Bronchial epithelial cell (primary cell): Measurements from ENCODE around the gene DNM3. TPM values are rescaled to one million over a fixed set of nuclear protein-coding genes. Genes with fewer than 3 reads are reported as not detected.

ENCODE experiments used
- DNase-seq: peaks from one replicate; pipeline ENCODE4 v3.0.0-alpha.2; 2010; ENCODE audit warnings: low read depth
- FAIRE-seq: peaks from 2 replicates; lab custom pipeline; 2011; peaks lifted over from hg19 to GRCh38; lab: Jason Lieb, UNC
- H3K27me3 ChIP-seq: 2 replicates; pipeline ENCODE4 v1.5.1; 2011; ENCODE audit warnings: low read length; ENCODE audit not compliant: control insufficient read depth, insufficient read depth
- H3K36me3 ChIP-seq: 2 replicates; pipeline ENCODE4 v1.5.1; 2011; ENCODE audit warnings: low read length; ENCODE audit not compliant: control insufficient read depth, insufficient read depth
- H3K4me3 ChIP-seq: 2 replicates; pipeline ENCODE4 v1.5.1; 2011; ENCODE audit warnings: mild to moderate bottlenecking, low read depth, low read length, control low read depth
- total RNA-seq: library from RNA; depleted of rRNA; stranded (reverse); fragments of >200 nt; gene quantifications from 2 replicates; pipeline ENCODE4 v1.2.1, GENCODE V29; 2014
- TF ChIP-seq, protein P1 (sequence below): IDR thresholded peaks from 2 replicates; pipeline ENCODE4 v1.5.1; 2011; ENCODE audit warnings: mild to moderate bottlenecking, moderate library complexity, low read length, control low read depth, inconsistent platforms; ENCODE audit not compliant: insufficient read depth, severe bottlenecking

The DNM3 gene
- 0.64 and 1.3 TPM in 2 replicates for total RNA-seq

DNA sequence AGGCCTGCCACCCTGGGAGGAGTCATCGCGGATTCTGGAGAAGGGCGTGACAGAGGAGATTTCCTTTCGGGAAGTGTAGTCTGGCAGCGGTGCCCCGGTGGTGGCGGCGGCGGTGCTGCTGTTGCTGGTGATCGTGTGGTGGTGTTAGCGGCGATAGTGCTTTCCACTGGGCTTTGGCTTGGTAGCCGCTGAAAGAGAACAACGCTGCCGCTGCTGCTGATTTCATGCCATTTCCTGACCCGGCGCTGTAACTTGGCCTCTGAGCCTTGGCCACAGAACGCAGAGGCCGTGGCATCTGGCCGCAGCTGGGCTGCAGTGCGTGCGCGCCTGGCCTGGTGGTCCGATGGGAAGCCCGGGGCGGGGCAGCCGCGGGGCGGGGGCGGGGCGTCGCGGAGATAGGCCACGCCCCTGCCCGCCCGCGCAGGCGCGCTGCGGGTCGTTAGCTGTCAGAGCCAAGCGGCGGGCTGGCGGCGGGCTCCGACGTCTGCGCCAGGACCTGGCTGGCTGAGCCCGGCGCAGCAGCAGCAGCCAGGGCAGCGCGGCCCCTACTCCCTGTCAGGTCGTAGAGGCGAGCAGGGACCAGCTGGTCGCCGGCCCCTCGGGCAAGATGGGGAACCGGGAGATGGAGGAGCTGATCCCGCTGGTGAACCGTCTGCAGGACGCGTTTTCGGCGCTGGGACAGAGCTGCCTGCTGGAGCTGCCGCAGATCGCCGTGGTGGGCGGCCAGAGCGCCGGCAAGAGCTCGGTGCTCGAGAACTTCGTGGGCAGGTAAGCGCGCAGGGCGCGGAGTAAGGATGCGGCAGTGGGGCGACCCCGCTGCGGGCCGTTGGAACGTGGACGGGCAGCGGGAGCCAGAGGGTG, at the start of gene DNM3:
Gene DNM3 (plus strand): TSS at position 449 of the 861 bp plus-strand sequence. CDS start 159 bp downstream, at position 608.
- Histone ChIP-seq H3K4me3 (peak within 1 kb of the TSS; percentile 66), H3K36me3 (no peaks in the 10 kb centered on the region), H3K27me3 (no peaks in the 10 kb centered on the region)
- FAIRE-seq: no peak
- TF ChIP-seq, protein P1, sequence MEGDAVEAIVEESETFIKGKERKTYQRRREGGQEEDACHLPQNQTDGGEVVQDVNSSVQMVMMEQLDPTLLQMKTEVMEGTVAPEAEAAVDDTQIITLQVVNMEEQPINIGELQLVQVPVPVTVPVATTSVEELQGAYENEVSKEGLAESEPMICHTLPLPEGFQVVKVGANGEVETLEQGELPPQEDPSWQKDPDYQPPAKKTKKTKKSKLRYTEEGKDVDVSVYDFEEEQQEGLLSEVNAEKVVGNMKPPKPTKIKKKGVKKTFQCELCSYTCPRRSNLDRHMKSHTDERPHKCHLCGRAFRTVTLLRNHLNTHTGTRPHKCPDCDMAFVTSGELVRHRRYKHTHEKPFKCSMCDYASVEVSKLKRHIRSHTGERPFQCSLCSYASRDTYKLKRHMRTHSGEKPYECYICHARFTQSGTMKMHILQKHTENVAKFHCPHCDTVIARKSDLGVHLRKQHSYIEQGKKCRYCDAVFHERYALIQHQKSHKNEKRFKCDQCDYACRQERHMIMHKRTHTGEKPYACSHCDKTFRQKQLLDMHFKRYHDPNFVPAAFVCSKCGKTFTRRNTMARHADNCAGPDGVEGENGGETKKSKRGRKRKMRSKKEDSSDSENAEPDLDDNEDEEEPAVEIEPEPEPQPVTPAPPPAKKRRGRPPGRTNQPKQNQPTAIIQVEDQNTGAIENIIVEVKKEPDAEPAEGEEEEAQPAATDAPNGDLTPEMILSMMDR: no peak
- DNase-seq: peak; percentile 54

DNA sequence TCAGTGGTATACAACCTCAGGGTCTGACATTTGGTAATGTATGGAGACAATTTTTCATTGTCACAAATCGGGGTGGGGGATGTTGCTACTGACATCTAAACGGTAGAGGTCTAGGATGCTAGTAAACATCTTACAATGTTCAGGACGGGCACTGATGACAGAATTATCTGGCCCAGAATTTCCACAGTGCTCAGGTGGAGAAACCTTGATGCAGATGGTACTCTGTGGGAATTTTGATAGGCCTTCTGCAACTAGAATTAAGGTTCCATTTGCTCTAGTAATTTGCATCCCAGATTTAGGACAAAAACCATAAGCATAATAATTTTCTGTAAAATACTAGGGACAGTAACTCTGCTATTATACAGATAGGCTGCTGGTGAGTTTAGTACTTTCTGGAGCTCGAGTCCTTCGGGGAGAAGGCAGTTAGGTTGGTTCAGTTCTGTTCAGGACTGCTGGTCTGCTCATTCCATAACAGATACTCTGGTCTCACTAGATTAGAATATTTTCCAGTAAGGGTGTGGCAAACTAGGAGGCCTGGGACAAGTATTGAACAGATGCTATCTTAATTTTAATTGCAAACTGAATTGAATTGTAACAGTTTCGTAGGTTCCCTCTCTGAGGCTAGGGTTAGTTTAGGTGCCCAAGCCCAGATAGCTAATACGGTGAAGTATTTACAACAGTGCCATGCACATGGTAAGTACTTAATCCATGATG, 48.5 kb upstream of the DNM3 start:
- DNase-seq (no peak), FAIRE-seq (no peak)
- TF ChIP-seq, protein P1: no peak
- no peak overlapping the region for H3K4me3 ChIP-seq
- H3K36me3 ChIP-seq: peaks cover 9% of the 10 kb centered on the region
- no peaks in the 10 kb centered on the region for H3K27me3 ChIP-seq

DNA sequence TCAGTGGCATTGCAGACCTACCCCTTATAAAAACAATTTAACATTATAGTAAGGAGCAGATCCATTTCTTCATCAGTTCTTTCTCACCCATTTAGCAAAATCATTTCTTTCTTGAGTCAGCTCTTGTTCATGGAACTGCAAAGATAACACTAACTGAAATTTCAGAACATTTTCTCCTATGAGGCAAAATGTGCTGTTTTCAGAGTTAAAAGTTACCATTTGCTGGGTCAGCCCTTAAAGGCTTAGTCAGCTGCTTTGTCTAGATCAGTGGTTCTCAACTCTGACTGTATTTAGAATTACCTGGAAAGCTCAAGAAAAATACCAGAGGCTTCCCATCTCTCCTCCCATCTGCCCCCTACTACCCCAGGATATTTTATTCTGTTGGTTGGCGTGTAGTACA, 47.7 kb upstream of the DNM3 start:
- Histone ChIP-seq H3K27me3 (no peaks in the 10 kb centered on the region), H3K36me3 (peaks cover 9% of the 10 kb centered on the region), H3K4me3 (no peak overlapping the region)
- TF ChIP-seq, protein P1: no peak
- peak; percentile 7 for DNase-seq
- no peak for FAIRE-seq

DNA sequence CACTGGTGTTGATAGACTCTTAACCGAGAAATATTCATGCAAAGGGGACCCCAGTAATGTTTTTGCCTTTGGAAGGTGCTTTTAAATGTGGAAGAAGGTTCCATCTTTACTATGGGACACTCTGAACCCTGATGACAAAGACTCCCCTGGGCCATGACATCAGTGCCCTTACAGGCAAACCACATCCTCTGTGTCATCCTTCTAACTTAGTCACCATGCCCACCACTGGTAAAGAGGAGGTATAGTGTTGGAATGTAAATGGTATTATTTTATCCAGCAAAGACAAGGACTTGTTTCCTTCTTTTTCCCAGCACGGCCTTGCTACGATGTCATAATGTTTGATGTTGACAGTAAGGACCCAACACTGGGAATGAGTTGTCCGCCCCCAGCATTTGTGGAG, 47.2 kb upstream of the DNM3 start:
- FAIRE-seq: no peak
- Histone ChIP-seq H3K4me3 (no peak overlapping the region), H3K36me3 (peaks cover 7% of the 10 kb centered on the region), H3K27me3 (no peaks in the 10 kb centered on the region)
- DNase-seq: peak; percentile 94
- TF ChIP-seq, protein P1: no peak

DNA sequence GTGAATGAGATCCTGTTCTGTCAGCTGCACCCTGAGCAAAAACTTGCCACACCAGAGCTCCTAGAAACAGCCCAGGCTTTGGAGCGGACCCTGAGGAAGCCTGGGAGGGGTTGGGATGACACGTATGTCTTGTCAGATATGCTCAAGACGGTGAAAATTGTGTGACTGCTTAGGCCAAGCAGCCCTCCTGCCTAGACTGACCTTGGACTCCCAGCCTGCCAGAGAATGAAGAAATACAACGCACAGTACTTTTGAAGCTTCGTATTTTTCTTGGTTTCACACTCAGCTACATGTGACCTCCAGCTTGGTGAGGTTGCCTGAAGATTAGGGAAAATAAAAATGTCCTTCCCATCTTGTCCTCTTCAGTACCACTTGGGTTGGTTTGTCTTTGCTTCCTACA, 44.7 kb upstream of the DNM3 start:
- Histone ChIP-seq H3K27me3 (no peaks in the 10 kb centered on the region), H3K36me3 (peaks cover 4% of the 10 kb centered on the region), H3K4me3 (no peak overlapping the region)
- DNase-seq (no peak), FAIRE-seq (no peak)
- TF ChIP-seq, protein P1: no peak
